MG63 (cell line): ENCODE results near the gene SDK2. TPM values are rescaled to one million over a fixed set of nuclear protein-coding genes. Genes with fewer than 3 reads are reported as not detected.

Source experiments
- DNase-seq: peaks from one replicate; pipeline ENCODE4 v3.0.0-alpha.2; 2020
- H3K27me3 ChIP-seq: fragments of 250-450 bp; sonication (Bioruptor Pico); 2 replicates; pipeline ENCODE4 v1.5.1; 2020; ENCODE audit warnings: mild to moderate bottlenecking, moderate library complexity
- H3K36me3 ChIP-seq: fragments of 250-450 bp; sonication (Bioruptor Pico); 2 replicates; pipeline ENCODE4 v1.5.1; 2020; ENCODE audit warnings: mild to moderate bottlenecking, moderate library complexity
- H3K4me3 ChIP-seq: fragments of 250-450 bp; sonication (Bioruptor Pico); 2 replicates; pipeline ENCODE4 v1.5.1; 2020; ENCODE audit warnings: mild to moderate bottlenecking, moderate library complexity
- H3K9me3 ChIP-seq: fragments of 250-450 bp; sonication (Bioruptor Pico); 2 replicates; pipeline ENCODE4 v1.5.1; 2020; ENCODE audit warnings: mild to moderate bottlenecking, moderate library complexity
- total RNA-seq: library from RNA; depleted of rRNA; stranded (reverse); fragments of >200 nt; shearing (Covaris generic); gene quantifications from 2 replicates; pipeline ENCODE4 v1.2.3, GENCODE V29; 2014; ENCODE audit warnings: low replicate concordance

The SDK2 gene
- total RNA-seq, 1 experiment from 2014 or later, result 0.33 TPM

- H3K4me3 ChIP-seq, result no peak overlapping the region
- no peaks in the 10 kb centered on the region for H3K9me3 ChIP-seq
- DNase-seq, result no peak
- H3K36me3 ChIP-seq, result no peaks in the 10 kb centered on the region
- no peaks in the 10 kb centered on the region for H3K27me3 ChIP-seq
These were observed 206.4 kb downstream of the SDK2 start for GRCh38 chr17:73437826-73438225.

- Histone ChIP-seq H3K27me3 (no peaks in the 10 kb centered on the region), H3K9me3 (no peaks in the 10 kb centered on the region), H3K4me3 (no peak overlapping the region), H3K36me3 (no peaks in the 10 kb centered on the region)
- DNase-seq, result no peak
These were observed 207.3 kb downstream of the SDK2 start for GRCh38 chr17:73436954-73437353.

- Histone ChIP-seq H3K4me3 (no peak overlapping the region), H3K9me3 (no peaks in the 10 kb centered on the region), H3K27me3 (no peaks in the 10 kb centered on the region), H3K36me3 (no peaks in the 10 kb centered on the region)
- DNase-seq, result no peak
These were observed 208.8 kb downstream of the SDK2 start for GRCh38 chr17:73435412-73435811.

DNA sequence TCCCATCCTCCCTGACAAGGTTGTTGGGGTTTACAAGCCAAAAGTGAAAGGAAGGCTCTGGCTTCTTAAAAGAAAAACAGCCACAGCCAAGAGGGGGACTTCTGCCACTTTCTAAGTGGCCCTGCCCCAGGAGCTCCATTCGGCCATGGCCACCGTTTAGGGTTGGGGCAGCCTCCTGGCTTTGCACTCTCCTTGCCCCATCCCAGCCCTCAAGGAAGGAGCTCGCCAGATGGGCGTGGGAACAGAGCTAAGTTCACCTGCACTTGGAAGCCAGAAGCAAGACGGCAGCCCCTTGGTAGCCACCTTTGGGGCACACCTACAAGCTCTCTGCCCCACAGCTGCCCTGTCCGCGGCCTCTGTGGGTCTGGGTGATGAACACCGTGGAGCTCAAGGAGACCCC, 210.1 kb downstream of the SDK2 start:
- no peak overlapping the region for H3K4me3 ChIP-seq
- DNase-seq, result no peak
- H3K9me3 ChIP-seq, result no peaks in the 10 kb centered on the region
- no peaks in the 10 kb centered on the region for H3K36me3 ChIP-seq
- no peaks in the 10 kb centered on the region for H3K27me3 ChIP-seq

DNA sequence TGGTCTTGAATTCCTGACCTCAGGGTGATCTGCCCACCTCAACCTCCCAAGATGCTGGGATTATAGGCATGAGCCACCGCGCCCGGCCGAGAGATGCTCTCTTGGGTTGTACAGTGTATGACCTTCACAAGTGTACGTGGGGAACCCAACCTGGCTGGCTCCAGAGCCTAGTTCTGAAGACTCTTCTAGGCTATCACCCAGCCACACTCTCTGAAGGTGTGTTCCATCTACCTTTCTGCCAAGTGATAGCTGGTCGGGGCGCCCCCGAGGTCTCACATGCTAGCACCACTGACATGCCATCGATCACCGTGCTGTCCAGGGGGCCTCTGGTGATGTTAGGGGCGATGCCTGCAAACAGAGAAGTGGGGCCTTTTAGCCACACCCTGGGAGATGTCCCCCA, 210.7 kb downstream of the SDK2 start:
- H3K4me3 ChIP-seq, result no peak overlapping the region
- H3K27me3 ChIP-seq, result no peaks in the 10 kb centered on the region
- no peak for DNase-seq
- no peaks in the 10 kb centered on the region for H3K36me3 ChIP-seq
- H3K9me3 ChIP-seq, result no peaks in the 10 kb centered on the region

GRCh38 chr17:73432624-73433190, 211.5 kb downstream of the SDK2 start:
- no peak for DNase-seq
- Histone ChIP-seq H3K9me3 (no peaks in the 10 kb centered on the region), H3K4me3 (no peak overlapping the region), H3K27me3 (no peaks in the 10 kb centered on the region), H3K36me3 (no peaks in the 10 kb centered on the region)

GRCh38 chr17:73431401-73432205, 212.6 kb downstream of the SDK2 start:
- Histone ChIP-seq H3K9me3 (no peaks in the 10 kb centered on the region), H3K36me3 (no peaks in the 10 kb centered on the region), H3K4me3 (no peak overlapping the region), H3K27me3 (no peaks in the 10 kb centered on the region)
- DNase-seq, result no peak

DNA sequence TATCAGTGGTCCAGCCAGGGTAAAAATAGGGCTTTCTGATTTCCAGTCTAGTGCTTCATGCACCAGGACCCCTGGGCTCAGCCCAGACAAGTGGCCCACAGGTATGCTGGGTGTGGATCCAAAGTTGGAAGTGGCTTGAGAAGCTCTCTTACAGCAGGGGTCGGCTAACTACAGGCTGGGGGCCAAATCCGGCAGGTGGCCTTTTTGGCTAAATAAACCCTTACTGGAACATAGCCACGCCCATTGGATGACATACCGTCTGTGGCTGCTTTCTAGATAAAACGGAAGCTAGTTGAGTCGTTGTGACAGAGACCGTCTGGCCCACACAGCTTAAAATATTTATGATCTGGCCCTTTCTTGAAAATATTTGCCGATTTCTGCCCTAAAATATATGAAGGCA, 213.4 kb downstream of the SDK2 start:
- no peaks in the 10 kb centered on the region for H3K9me3 ChIP-seq
- no peaks in the 10 kb centered on the region for H3K36me3 ChIP-seq
- H3K4me3 ChIP-seq, result no peak overlapping the region
- no peaks in the 10 kb centered on the region for H3K27me3 ChIP-seq
- no peak for DNase-seq

DNA sequence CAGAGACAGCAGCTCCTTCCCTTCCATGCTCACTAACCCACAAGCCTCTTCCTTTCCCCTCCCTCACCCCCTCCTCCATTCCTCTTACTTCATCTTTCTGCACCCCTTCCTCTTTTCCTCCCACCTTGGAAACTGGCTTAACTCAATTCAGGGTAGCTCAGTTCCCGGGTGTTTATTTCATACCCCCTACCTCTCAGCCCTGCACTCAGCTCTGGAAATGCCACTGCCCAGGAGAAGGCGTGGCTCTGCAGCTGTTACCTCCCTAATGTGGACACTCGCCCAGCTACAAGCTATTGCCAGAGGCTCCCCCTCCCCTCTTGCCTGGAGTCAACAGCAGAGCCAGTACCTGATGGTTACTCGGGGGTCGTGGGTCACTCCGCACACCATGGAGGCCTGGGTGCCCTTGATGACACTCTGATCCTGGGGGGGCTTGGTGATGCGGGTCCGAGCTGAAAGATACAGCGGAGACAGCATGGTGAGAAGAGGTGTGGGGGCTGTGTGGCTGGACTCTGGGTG, 214.0 kb downstream of the SDK2 start:
- no peaks in the 10 kb centered on the region for H3K9me3 ChIP-seq
- no peak for DNase-seq
- H3K4me3 ChIP-seq, result no peak overlapping the region
- H3K27me3 ChIP-seq, result no peaks in the 10 kb centered on the region
- no peaks in the 10 kb centered on the region for H3K36me3 ChIP-seq

- Histone ChIP-seq H3K9me3 (no peaks in the 10 kb centered on the region), H3K4me3 (no peak overlapping the region), H3K27me3 (no peaks in the 10 kb centered on the region), H3K36me3 (no peaks in the 10 kb centered on the region)
- DNase-seq, result peak; percentile 89
These were observed 214.6 kb downstream of the SDK2 start for GRCh38 chr17:73429440-73430164.

DNA sequence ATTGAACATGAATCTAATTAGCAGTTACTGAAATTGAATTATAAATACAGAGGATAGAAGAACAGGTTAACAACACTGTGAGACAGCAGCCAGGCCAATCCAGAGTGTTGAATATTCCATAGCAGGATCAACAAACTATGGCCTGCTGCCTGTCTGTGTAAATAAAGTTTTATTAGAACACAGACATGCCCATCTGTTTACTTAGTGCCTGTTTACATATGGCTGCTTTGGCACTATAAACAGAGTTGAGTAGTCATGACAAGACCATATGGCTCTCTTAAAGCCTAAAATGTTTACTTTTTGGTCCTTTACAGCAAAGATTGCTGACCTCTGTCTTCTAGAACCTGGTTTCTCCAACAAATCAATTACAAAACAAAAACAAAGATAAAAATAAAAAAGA, 217.0 kb downstream of the SDK2 start:
- Histone ChIP-seq H3K36me3 (no peaks in the 10 kb centered on the region), H3K27me3 (no peaks in the 10 kb centered on the region), H3K4me3 (no peak overlapping the region), H3K9me3 (no peaks in the 10 kb centered on the region)
- no peak for DNase-seq

GRCh38 chr17:73424571-73424970, 219.7 kb downstream of the SDK2 start:
- H3K27me3 ChIP-seq, result no peaks in the 10 kb centered on the region
- no peak overlapping the region for H3K4me3 ChIP-seq
- H3K36me3 ChIP-seq, result no peaks in the 10 kb centered on the region
- H3K9me3 ChIP-seq, result no peaks in the 10 kb centered on the region
- DNase-seq, result no peak

GRCh38 chr17:73423806-73424205, 220.4 kb downstream of the SDK2 start:
- H3K36me3 ChIP-seq, result no peaks in the 10 kb centered on the region
- no peak for DNase-seq
- H3K9me3 ChIP-seq, result no peaks in the 10 kb centered on the region
- no peak overlapping the region for H3K4me3 ChIP-seq
- H3K27me3 ChIP-seq, result no peaks in the 10 kb centered on the region

GRCh38 chr17:73423159-73423715, 221.0 kb downstream of the SDK2 start:
- no peak for DNase-seq

DNA sequence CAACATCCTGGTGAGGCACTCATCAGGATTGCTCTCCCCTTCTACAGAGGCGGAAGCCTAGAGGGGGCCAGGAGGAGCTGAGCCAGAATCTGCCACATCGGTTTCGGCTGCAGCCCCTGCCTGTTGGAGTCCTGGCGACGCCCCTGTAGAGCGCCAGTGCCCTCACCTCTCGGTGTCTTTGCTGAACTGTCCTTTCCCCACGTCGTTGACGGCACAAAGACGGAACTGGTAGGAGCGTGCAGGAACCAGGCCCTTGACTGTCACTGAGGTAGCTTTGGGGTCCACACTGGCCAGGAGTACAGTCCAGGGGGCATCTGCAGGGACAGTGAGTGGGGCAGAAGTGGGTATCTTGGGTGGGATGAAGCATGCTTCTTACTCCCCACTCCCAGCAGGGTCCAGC, 222.1 kb downstream of the SDK2 start:
- no peak overlapping the region for H3K4me3 ChIP-seq
- no peaks in the 10 kb centered on the region for H3K27me3 ChIP-seq
- DNase-seq, result no peak
- no peaks in the 10 kb centered on the region for H3K36me3 ChIP-seq
- H3K9me3 ChIP-seq, result no peaks in the 10 kb centered on the region

More at GRCh38 chr17:73423159-73423715, 221.0 kb downstream of the SDK2 start:
- no peaks in the 10 kb centered on the region for H3K27me3 ChIP-seq
- no peaks in the 10 kb centered on the region for H3K36me3 ChIP-seq
- H3K9me3 ChIP-seq, result no peaks in the 10 kb centered on the region
- H3K4me3 ChIP-seq, result no peak overlapping the region

- Histone ChIP-seq H3K36me3 (no peaks in the 10 kb centered on the region), H3K27me3 (no peaks in the 10 kb centered on the region), H3K9me3 (no peaks in the 10 kb centered on the region), H3K4me3 (no peak overlapping the region)
- DNase-seq, result peak; percentile 35
These were observed 223.3 kb downstream of the SDK2 start for GRCh38 chr17:73420897-73421296.

DNA sequence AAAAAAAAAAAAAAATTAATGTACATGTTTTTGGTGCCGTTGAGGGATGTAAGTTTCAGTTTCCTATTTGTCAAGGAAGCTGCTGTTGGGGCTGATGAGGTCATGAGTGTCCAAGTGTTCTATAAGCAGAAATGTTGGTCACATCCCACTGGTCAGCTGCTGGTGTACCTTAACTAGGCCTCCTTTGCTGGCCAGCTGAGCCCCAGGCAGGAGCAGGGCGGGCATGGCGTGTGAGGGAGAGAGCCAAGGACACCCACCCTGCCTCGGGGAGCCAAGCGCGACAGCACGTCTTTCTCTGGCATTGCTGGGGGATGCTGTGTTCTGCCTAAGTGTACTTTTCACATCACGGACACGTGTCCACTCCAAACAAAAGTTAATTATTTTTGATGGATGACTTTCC, 224.4 kb downstream of the SDK2 start:
- DNase-seq, result no peak
- Histone ChIP-seq H3K9me3 (no peaks in the 10 kb centered on the region), H3K27me3 (no peaks in the 10 kb centered on the region), H3K4me3 (no peak overlapping the region), H3K36me3 (no peaks in the 10 kb centered on the region)
